ENCODE results near the gene SLC39A5.
"Not testable (repeated sequence)": the region's sequence is repeated elsewhere in the genome, so short reads cannot be mapped to it uniquely, and the experiment has no call there.

The SLC39A5 gene

DNA sequence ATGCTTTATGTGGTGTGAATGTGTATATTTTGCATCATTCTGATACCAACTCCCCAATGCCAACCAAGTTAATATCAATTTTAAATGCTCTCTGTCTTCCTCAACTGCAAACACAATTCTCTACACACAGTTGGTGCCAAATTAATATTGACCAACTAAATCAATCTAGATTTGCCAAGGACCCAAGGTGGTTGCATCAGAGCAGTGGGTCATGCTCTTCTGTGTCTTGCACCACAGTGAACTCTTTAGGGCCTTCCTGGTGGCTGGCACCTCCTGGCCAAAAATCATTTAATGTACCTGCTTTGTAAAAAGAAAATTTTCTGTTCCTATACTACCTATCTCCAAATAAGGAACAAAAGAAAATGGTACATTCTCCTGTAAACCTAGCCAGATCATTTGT is 51.0 kb downstream of the SLC39A5 start:
- DNase-seq (ENCODE audit: low spot score), result no peak

GRCh38 chr12:56282030-56282429 is 52.2 kb downstream of the SLC39A5 start:
- DNase-seq (ENCODE audit: low spot score), result no peak

- DNase-seq (ENCODE audit: low spot score), result no peak
Measured at GRCh38 chr12:56282579-56282978, 52.7 kb downstream of the SLC39A5 start.

DNA sequence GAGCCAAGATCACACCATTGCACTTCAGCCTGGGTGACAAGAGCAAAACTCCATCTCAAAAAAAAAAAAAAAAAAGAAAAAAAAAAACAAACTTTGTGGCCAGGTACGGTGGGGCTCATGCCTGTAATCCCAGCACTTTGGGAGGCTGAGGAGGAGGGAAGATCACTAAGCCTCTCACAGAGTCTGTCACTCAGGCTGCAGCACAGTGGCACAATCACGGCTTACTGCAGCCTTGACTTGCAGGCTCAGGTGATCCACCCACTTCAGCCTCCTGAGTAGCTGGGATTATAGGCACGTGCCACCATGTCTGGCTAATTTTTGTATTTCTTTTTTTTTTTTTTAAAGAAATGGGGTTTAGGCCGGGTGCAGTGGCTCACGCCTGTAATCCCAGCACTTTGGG is 54.4 kb downstream of the SLC39A5 start:
- DNase-seq (ENCODE audit: low spot score), result not testable (repeated sequence)

DNA sequence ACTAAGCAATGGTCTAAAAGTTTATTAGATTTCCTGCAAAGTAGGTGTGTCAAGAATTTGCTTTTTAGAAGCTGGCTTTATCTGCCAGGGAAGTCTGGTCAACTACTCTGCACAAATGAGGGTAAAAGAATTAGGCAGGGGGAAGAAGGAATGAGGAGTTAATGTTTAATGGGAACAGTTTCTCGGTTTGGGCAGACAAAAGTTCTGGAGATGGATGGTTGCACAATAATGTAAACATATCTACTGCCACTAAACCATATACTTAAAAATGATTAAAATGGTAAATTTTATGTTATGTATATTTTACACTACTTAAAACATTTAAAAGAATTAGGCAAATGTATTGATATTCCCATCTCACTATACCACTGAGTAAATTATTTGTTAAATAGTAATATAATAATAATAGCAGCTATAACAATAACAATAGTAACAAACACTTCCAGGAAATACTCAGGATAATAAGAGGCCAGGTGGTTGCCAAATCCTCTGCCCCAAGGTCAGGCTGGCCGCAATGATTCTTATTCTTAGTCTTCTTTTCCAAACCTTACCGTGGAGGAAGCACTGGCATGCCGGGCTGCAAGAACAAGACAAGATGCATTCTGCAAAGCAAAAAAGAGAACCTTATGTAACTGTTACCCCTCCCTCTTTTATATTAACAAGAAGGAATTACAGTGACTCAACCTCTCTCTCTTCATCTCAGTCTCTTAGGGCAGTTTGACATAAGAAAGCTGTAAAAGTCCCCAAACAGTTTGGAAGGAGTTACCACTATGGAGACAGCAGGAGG is 56.4 kb downstream of the SLC39A5 start:
- no peak for DNase-seq (ENCODE audit: low spot score)

Measured in cerebellar cortex (tissue), 1 donor.